Liver (tissue), 3 donors: ENCODE results near the gene RNF157.

ENCODE experiments used
- CTCF ChIP-seq: fragments of 150-350 bp; IDR thresholded peaks from 2 replicates; pipeline ENCODE4 v1.5.1; 2017; ENCODE audit warnings: improper control_type of control experiment, low read depth, low read length; ENCODE audit not compliant: missing input control
- FOXA1 ChIP-seq: IDR thresholded peaks from 2 replicates; pipeline ENCODE4 v1.6.1; 2016; ENCODE audit warnings: antibody characterized with exemption
- GABPA ChIP-seq, 2 donors: IDR thresholded peaks in 1 of 2; conservative IDR thresholded peaks in 1 of 2; 2 replicates each; pipeline ENCODE4 v1.6.1; 2016; ENCODE audit warnings: antibody characterized with exemption in 2 of 2, mild to moderate bottlenecking in 1 of 2, moderate library complexity in 1 of 2
- MAX ChIP-seq: IDR thresholded peaks from 2 replicates; pipeline ENCODE4 v1.6.1; 2016; ENCODE audit warnings: antibody characterized with exemption
- NR2F2 ChIP-seq: IDR thresholded peaks from 2 replicates; pipeline ENCODE4 v1.6.1; 2016; ENCODE audit warnings: antibody characterized with exemption
- RAD21 ChIP-seq, 2 donors: IDR thresholded peaks; 2 replicates each; pipeline ENCODE4 v1.6.1; 2016; ENCODE audit warnings: antibody characterized with exemption in 2 of 2, mild to moderate bottlenecking in 2 of 2
- REST ChIP-seq: IDR thresholded peaks from 2 replicates; pipeline ENCODE4 v1.6.1; 2016; ENCODE audit warnings: antibody characterized with exemption, mild to moderate bottlenecking
- SP1 ChIP-seq: IDR thresholded peaks from 2 replicates; pipeline ENCODE4 v1.6.1; 2018; ENCODE audit warnings: antibody characterized with exemption, mild to moderate bottlenecking
- TAF1 ChIP-seq: conservative IDR thresholded peaks from 2 replicates; pipeline ENCODE4 v1.6.1; 2016; ENCODE audit warnings: antibody characterized with exemption, mild to moderate bottlenecking
- YY1 ChIP-seq: IDR thresholded peaks from 2 replicates; pipeline ENCODE4 v1.6.1; 2016; ENCODE audit warnings: antibody characterized with exemption, mild to moderate bottlenecking
- donor health status: healthy.
- donor health status: healthy.

- TF ChIP-seq SP1 (no peak), CTCF (no peak), TAF1 (no peak), MAX (no peak), YY1 (no peak), FOXA1 (no peak), RAD21 (IDR thresholded peaks at IDR 0.05) (no peak), REST (no peak), NR2F2 (no peak), GABPA (IDR thresholded peaks at IDR 0.05 in 1 of 2, conservative IDR thresholded peaks at IDR 0.05 in 1 of 2) (no peak)
Measured at GRCh38 chr17:76241691-76242255, 1.5 kb upstream of the RNF157 start.
